GM23248 (cell line): ENCODE data around the gene TAF4. TPM values are rescaled to one million over a fixed set of nuclear protein-coding genes. Genes with fewer than 3 reads are reported as not detected.

ENCODE experiments used
- DNase-seq: peaks from one replicate; pipeline ENCODE4 v3.0.0-alpha.2; 2015
- H2AFZ ChIP-seq: fragments of 200-600 bp; sonication (generic); 2 replicates; pipeline ENCODE4 v1.6.1; 2016; ENCODE audit warnings: antibody characterized with exemption
- H3F3A ChIP-seq: fragments of 200-600 bp; sonication (generic); 2 replicates; pipeline ENCODE4 v1.6.1; 2016; ENCODE audit warnings: mild to moderate bottlenecking, antibody characterized with exemption, mixed run types; ENCODE audit not compliant: insufficient read depth
- H3K27ac ChIP-seq: fragments of 200-600 bp; sonication (generic); 2 replicates; pipeline ENCODE4 v1.5.1; 2016; ENCODE audit warnings: mild to moderate bottlenecking
- H3K27me3 ChIP-seq: fragments of 200-600 bp; sonication (generic); replicated peaks from 2 replicates; pipeline ENCODE4 v1.6.1; 2016; ENCODE audit warnings: mild to moderate bottlenecking; ENCODE audit not compliant: insufficient read depth
- H3K36me3 ChIP-seq: fragments of 200-600 bp; sonication (generic); 2 replicates; pipeline ENCODE4 v1.6.1; 2016; ENCODE audit warnings: low read depth, mild to moderate bottlenecking
- H3K4me1 ChIP-seq: fragments of 200-600 bp; sonication (generic); 2 replicates; pipeline ENCODE4 v1.6.1; 2016; ENCODE audit warnings: mild to moderate bottlenecking; ENCODE audit not compliant: insufficient read depth
- H3K4me2 ChIP-seq: fragments of 200-600 bp; sonication (generic); one replicate; pipeline ENCODE4 v1.6.1; 2016; ENCODE audit warnings: mild to moderate bottlenecking; ENCODE audit not compliant: unreplicated experiment
- H3K4me3 ChIP-seq: fragments of 200-600 bp; sonication (generic); 2 replicates; pipeline ENCODE4 v1.5.1; 2016; ENCODE audit warnings: mild to moderate bottlenecking
- H3K79me2 ChIP-seq: fragments of 200-600 bp; sonication (generic); 2 replicates; pipeline ENCODE4 v1.6.1; 2016; ENCODE audit warnings: mild to moderate bottlenecking; ENCODE audit not compliant: insufficient read depth
- H3K9ac ChIP-seq: fragments of 200-600 bp; sonication (generic); 2 replicates; pipeline ENCODE4 v1.6.1; 2016; ENCODE audit warnings: mild to moderate bottlenecking
- H3K9me2 ChIP-seq: fragments of 200-600 bp; sonication (generic); 2 replicates; pipeline ENCODE4 v1.6.1; 2016; ENCODE audit warnings: mixed run types, mild to moderate bottlenecking, moderate library complexity; ENCODE audit not compliant: insufficient read depth
- H3K9me3 ChIP-seq: fragments of 200-600 bp; sonication (generic); one replicate; pipeline ENCODE4 v1.6.1; 2017; ENCODE audit warnings: low read depth
- H4K20me1 ChIP-seq: fragments of 200-600 bp; sonication (generic); 2 replicates; pipeline ENCODE4 v1.6.0; 2016; ENCODE audit not compliant: insufficient read depth
- EZH2 ChIP-seq: fragments of 200-600 bp; sonication (generic); IDR thresholded peaks from 2 replicates; pipeline ENCODE4 v1.6.1; 2018; ENCODE audit warnings: antibody characterized with exemption, mild to moderate bottlenecking; ENCODE audit not compliant: insufficient read depth, poor library complexity, severe bottlenecking
- EZH2phosphoT487 ChIP-seq: fragments of 200-600 bp; sonication (generic); IDR thresholded peaks from 2 replicates; pipeline ENCODE4 v1.6.1; 2018; ENCODE audit warnings: antibody characterized with exemption, moderate library complexity, mild to moderate bottlenecking, low read depth; ENCODE audit not compliant: insufficient read depth
- WGBS, 2 experiments: methylation state at CpG; one replicate each; pipeline ENCODE4 v1.1.6; 2015 to 2017; ENCODE audit warnings: low lambda C conversion rate in 2 of 2, low coverage in 1 of 2; ENCODE audit errors: missing lambda C conversion rate in 2 of 2; 5-methylcytosine and 5-hydroxymethylcytosine counted together
- in situ Hi-C: fragments of 300-500 bp; cut with MboI; formaldehyde crosslinking; loops from 2 replicates; pipeline ENCODE4 v1.15.0; 2020
- polyA plus RNA-seq: library from polyadenylated mRNA; unstranded; fragments of >200 nt; fragmentation: Nextera tagmentation; extraction: Ambion mirVana; gene quantifications from 2 replicates; pipeline ENCODE4 v1.2.1, GENCODE V29; 2016
- total RNA-seq: library from RNA; depleted of rRNA; stranded (reverse); fragments of >200 nt; shearing (Covaris generic); gene quantifications from 2 replicates; pipeline ENCODE4 v1.2.3, GENCODE V29; 2014

TAF4 gene
- total and polyA plus RNA-seq, 2 experiments from 2014 or later, result 1.4 to 2.9 TPM

DNA sequence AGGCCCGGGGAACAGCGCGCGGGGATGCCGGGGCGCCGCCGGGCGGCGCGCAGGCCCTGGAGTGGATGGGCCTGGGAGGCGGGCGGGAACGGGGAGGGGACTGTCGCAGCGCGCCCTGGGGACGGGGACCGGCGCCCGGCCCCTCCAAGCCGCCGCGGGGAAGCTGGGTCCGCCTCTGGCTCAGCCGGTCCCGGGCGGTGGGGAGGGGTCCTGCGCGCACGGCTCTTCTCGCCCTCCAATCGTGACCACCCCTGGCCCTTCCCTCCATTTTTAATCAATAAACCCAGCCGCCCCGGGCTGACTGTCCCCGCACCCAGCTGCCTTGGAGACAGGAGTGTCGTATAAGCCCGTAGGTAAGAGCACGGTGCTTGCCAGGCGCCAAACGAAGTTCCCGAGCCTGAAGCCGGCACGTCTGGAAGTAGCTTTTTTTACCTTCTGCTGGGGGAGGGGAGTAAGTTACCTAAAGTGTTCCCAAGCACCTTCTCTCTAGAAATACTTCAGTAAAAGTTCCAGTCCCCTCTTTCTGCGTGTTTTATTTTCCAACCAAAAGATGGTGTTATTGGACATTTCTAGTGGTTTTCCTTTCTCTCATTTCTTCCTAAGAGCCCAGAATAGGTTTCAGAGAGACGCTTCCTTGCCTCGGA, 780 bp upstream of the TAF4 start:
- Histone ChIP-seq H2AFZ (peak overlapping the region; percentile 83), H3K27me3 (no peaks in the 10 kb centered on the region), H4K20me1 (no peaks in the 10 kb centered on the region), H3K9ac (peak overlapping the region; percentile 88), H3K27ac (peak overlapping the region; percentile 64), H3K4me3 (peak overlapping the region; percentile 79), H3K9me3 (no peaks in the 10 kb centered on the region), H3F3A (peaks cover 12% of the 10 kb centered on the region), H3K79me2 (peaks cover 29% of the 10 kb centered on the region), H3K36me3 (no peaks in the 10 kb centered on the region), H3K9me2 (no peaks in the 10 kb centered on the region), H3K4me1 (peaks cover 10% of the 10 kb centered on the region; the same call in 1 of the 2 replicates), H3K4me2 (peak overlapping the region; percentile 79)
- 0 to 1% methylated on average over 28 to 30 of the region's 47 CpGs for WGBS, 2 experiments
- in situ Hi-C loops, result no loop called here
- TF ChIP-seq EZH2, result no peak
- no peak for TF ChIP-seq EZH2phosphoT487
- peak; percentile 66 for DNase-seq

DNA sequence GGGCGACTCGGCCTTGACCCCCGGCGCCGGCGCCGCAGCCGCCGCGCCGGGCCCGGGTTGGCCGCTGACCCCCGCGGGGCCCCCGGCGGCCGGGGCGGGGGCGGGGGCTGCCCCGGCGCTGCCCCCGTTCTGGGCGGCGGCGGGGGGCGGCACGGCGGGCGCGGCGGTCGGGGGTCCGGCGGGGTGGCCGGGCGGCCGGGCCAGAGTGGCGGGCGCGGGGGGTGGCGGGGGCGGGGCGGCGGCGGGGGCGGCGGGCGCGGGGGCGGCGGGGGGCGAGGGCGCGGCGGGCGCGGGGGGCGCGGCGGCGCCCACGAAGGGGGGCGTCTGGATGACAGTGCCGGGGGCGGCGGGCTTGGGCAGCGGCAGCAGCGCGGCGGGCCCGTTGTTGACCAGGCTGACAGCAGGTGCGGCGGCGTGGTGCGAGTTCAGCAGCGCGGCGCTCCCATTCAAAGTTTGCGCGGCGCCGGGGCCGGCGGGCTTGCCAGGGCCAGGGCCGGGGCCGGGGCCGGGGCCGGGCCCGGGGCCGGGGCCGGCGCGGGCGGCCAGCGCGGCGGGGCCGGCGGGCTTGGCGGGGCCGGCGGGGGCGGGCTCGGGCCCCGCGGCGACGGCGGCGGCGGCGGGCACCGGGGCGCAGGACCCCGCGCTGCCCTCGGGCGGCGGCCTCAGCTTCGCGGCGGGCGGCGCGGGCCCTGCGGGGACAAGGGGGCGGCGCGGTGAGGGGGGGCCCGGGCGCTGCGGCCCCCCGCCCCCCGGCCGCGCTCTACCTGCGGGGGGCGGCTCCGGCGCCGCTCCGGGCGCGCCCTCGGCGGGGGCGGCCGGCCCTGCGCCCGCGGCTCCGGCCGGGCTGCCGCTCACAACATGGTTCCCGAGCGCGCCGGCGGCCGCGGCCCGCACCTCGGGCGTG, 659 bp downstream of the TAF4 start:
- H3K27me3 ChIP-seq, result no peaks in the 10 kb centered on the region
- no peak overlapping the region for H2AFZ ChIP-seq
- peaks cover 10% of the 10 kb centered on the region; the same call in 1 of the 2 replicates for H3K4me1 ChIP-seq
- H3F3A ChIP-seq, result peaks cover 9% of the 10 kb centered on the region
- no peaks in the 10 kb centered on the region for H3K9me2 ChIP-seq
- peaks cover 44% of the 10 kb centered on the region for H3K79me2 ChIP-seq
- H3K9ac ChIP-seq, result peak overlapping the region; percentile 65
- DNase-seq, result peak; percentile 59
- TF ChIP-seq EZH2, result no peak
- no peak for TF ChIP-seq EZH2phosphoT487
- peak overlapping the region; percentile 76 for H3K4me3 ChIP-seq
- 0 to 1% methylated on average over 13 to 74 of the region's 165 CpGs for WGBS, 2 experiments
- no peaks in the 10 kb centered on the region for H3K36me3 ChIP-seq
- no peak overlapping the region for H3K4me2 ChIP-seq
- no peaks in the 10 kb centered on the region for H3K9me3 ChIP-seq
- H4K20me1 ChIP-seq, result no peaks in the 10 kb centered on the region
- in situ Hi-C loops, result no loop called here
- no peak overlapping the region for H3K27ac ChIP-seq

DNA sequence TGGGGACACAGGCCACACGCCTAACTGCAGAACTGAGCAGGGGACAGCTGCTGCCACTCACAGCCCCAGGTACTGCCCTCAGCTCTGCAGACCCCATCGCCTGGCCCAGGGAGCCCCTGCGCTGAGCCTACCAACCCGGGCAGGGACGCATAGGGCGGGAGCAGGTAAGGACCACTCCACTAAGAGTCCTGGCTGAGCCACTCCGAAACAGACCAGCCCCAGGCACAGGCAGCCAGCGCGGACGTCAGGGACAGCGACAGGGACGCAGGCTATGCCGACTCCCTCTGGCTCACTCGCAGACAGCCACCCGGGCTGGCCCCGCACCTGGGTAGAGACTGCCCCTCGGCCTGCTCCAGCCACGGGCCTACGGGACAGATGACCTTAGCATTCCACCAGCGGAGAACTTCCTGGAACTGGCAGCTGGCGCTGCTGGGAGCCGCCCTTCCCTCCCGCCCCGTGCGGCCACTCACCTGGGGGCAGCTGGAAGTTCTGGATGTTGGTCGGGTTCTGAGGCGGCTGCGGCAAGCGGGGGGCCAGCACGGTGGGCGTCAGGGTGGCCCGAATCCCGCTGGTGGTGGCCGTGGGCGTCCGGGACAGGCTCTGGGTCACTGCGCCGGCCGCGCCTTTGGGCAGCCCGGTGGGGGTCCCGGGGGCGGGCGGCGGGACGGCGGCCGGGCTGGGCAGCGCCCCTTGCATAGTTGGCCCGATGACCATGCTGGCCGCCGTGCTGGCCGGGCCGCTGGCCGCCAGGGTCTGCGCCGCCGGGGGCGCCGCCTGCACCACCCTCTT, 1.5 kb downstream of the TAF4 start:
- Histone ChIP-seq H3K79me2 (peaks cover 52% of the 10 kb centered on the region), H3K4me2 (peak overlapping the region; percentile 80), H3K36me3 (no peaks in the 10 kb centered on the region), H3K4me1 (peaks cover 5% of the 10 kb centered on the region; the same call in 1 of the 2 replicates), H3K27me3 (no peaks in the 10 kb centered on the region), H4K20me1 (no peaks in the 10 kb centered on the region), H3K9me3 (no peaks in the 10 kb centered on the region), H3K4me3 (peak overlapping the region; percentile 71), H3K9ac (peak overlapping the region; percentile 8; the same call in 1 of the 2 replicates), H3F3A (peaks cover 2% of the 10 kb centered on the region; the same call in 1 of the 2 replicates), H3K27ac (no peak overlapping the region), H2AFZ (no peak overlapping the region), H3K9me2 (no peaks in the 10 kb centered on the region)
- WGBS, 2 experiments, result 14 to 25% methylated on average over 31 to 59 of the region's 60 CpGs
- no peak for TF ChIP-seq EZH2phosphoT487
- TF ChIP-seq EZH2, result no peak
- in situ Hi-C loops, result no loop called here
- DNase-seq, result peak; percentile 28

DNA sequence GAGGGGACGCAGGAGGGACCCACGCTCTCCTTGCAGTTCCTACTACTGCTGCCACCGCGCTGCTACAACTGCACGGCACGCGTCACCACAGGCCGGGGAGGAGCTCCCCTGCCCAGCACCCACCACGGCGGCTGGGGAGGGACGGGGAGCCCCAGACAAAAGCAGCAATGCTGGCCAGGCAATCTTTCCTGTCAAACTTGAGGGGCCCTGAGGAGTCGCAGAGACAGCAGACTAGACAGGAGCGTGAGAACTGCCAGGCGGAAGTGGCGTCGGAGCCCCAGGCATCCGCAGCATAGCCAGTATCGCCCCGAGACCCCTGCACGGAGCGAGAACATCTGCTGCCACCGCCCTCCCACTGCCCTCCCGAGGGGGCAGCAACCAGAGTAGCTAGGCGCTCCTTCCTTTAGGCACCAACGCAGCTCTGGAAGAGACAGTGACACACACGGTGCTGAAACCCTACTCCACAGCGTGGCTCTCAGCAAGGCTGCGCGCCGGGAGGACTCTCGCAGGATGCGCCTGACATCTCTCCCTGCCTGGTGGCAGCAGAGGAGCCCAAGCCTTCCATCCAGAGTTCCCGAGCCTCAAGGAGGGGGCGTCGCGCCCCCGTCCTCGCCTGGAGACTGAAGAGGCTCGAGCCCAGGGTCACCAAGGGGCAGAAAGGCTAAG, 2.2 kb downstream of the TAF4 start:
- H3K9me3 ChIP-seq, result no peaks in the 10 kb centered on the region
- TF ChIP-seq EZH2phosphoT487 (no peak), EZH2 (no peak)
- no peaks in the 10 kb centered on the region for H3K36me3 ChIP-seq
- peak overlapping the region; percentile 71; the same call in 1 of the 2 replicates for H3K4me3 ChIP-seq
- no peaks in the 10 kb centered on the region for H4K20me1 ChIP-seq
- peak overlapping the region; percentile 80 for H3K4me2 ChIP-seq
- H3K4me1 ChIP-seq, result peaks cover 5% of the 10 kb centered on the region; the same call in 1 of the 2 replicates
- WGBS, 2 experiments, result 86 to 87% methylated on average over 39 of the region's 39 CpGs
- in situ Hi-C loops, result no loop called here
- no peak overlapping the region for H3K9ac ChIP-seq
- H3K27ac ChIP-seq, result no peak overlapping the region
- H3K27me3 ChIP-seq, result no peaks in the 10 kb centered on the region
- peak; percentile 15 for DNase-seq
- H3F3A ChIP-seq, result no peaks in the 10 kb centered on the region
- H2AFZ ChIP-seq, result no peak overlapping the region
- H3K9me2 ChIP-seq, result no peaks in the 10 kb centered on the region
- peaks cover 56% of the 10 kb centered on the region for H3K79me2 ChIP-seq
